CD14-positive monocyte (primary cell): ENCODE measurements around the gene SNX11. TPM values are rescaled to one million over a fixed set of nuclear protein-coding genes. Genes with fewer than 3 reads are reported as not detected.
A peak's percentile ranks its signal among the peaks of the same experiment; 100 is the strongest.

Source experiments
- DNase-seq, 3 donors: peaks; one replicate each; pipeline ENCODE4 v3.0.0-alpha.2; 2011 to 2022
- H2AFZ ChIP-seq: 2 replicates; pipeline ENCODE4 v1.6.0; 2012; ENCODE audit warnings: mild to moderate bottlenecking, low read depth, low read length, inconsistent platforms; ENCODE audit not compliant: insufficient read depth, poor library complexity, severe bottlenecking
- H3K27ac ChIP-seq, 2 donors: 1 replicate in 1 of 2; 2 replicates in 1 of 2; pipeline ENCODE4 v1.5.1; 2012 to 2013; ENCODE audit warnings: low read length in 2 of 2, control low read depth in 1 of 2, inconsistent platforms in 1 of 2, low read depth in 1 of 2, mild to moderate bottlenecking in 1 of 2
- H3K27me3 ChIP-seq, 2 donors: one replicate each; pipeline versions ENCODE4 v1.6.0 to v1.6.1; 2011 to 2013; ENCODE audit warnings: low read length in 2 of 2; ENCODE audit not compliant: control insufficient read depth in 2 of 2, insufficient read depth in 2 of 2
- H3K36me3 ChIP-seq, 2 donors: replicated peaks in 1 of 2; 1 replicate in 1 of 2; 2 replicates in 1 of 2; pipeline versions ENCODE4 v1.5.1 to v1.6.1; 2012 to 2013; ENCODE audit warnings: low read length in 2 of 2, control low read depth in 1 of 2, inconsistent platforms in 1 of 2, mild to moderate bottlenecking in 1 of 2; ENCODE audit not compliant: insufficient read depth in 2 of 2, control insufficient read depth in 1 of 2
- H3K4me1 ChIP-seq, 2 donors: 1 replicate in 1 of 2; 2 replicates in 1 of 2; pipeline versions ENCODE4 v1.5.1 to v1.6.1; 2012 to 2013; ENCODE audit warnings: low read length in 2 of 2, control low read depth in 1 of 2, inconsistent platforms in 1 of 2, mild to moderate bottlenecking in 1 of 2, moderate library complexity in 1 of 2; ENCODE audit not compliant: insufficient read depth in 2 of 2, control insufficient read depth in 1 of 2
- H3K4me2 ChIP-seq: replicated peaks from 2 replicates; pipeline ENCODE3; 2012; ENCODE audit warnings: low read length, moderate library complexity, mild to moderate bottlenecking; ENCODE audit not compliant: poor library complexity, severe bottlenecking; ENCODE audit errors: extremely low read depth
- H3K4me3 ChIP-seq, 3 experiments: fragments of 200-600 bp in 1 of 3; sonication (generic) in 1 of 3; replicated peaks in 1 of 3; 1 replicate in 2 of 3; 2 replicates in 1 of 3; pipeline ENCODE4 v1.5.1; 2011 to 2013; ENCODE audit warnings: low read length in 3 of 3, mild to moderate bottlenecking in 3 of 3, control low read depth in 2 of 3, low read depth in 2 of 3, inconsistent platforms in 1 of 3, moderate library complexity in 1 of 3
- H3K79me2 ChIP-seq: 2 replicates; pipeline ENCODE4 v1.6.0; 2012; ENCODE audit warnings: mild to moderate bottlenecking, control low read depth, inconsistent platforms, low read length, moderate library complexity; ENCODE audit not compliant: insufficient read depth
- H3K9ac ChIP-seq: 2 replicates; pipeline ENCODE4 v1.6.0; 2017; ENCODE audit warnings: low read length, mild to moderate bottlenecking; ENCODE audit not compliant: insufficient read depth, poor library complexity, severe bottlenecking
- H3K9me3 ChIP-seq, 2 donors: replicated peaks in 1 of 2; 1 replicate in 1 of 2; 2 replicates in 1 of 2; pipeline versions ENCODE4 v1.5.1 to v1.6.1; 2012 to 2013; ENCODE audit warnings: low read length in 2 of 2, control low read depth in 1 of 2; ENCODE audit not compliant: control insufficient read depth in 1 of 2, insufficient read depth in 1 of 2
- H4K20me1 ChIP-seq: 2 replicates; pipeline ENCODE4 v1.6.0; 2012; ENCODE audit warnings: mild to moderate bottlenecking, low read length, control low read depth, moderate library complexity; ENCODE audit not compliant: insufficient read depth
- H3K27ac Mint-ChIP-seq, 7 donors: one replicate each; pipeline ENCODE4 v1.8.0; 2020; ENCODE audit warnings: mild to moderate bottlenecking in 7 of 7, mixed read lengths in 7 of 7, moderate library complexity in 6 of 7, inconsistent platforms in 2 of 7
- H3K27me3 Mint-ChIP-seq, 3 donors: one replicate each; pipeline ENCODE4 v1.8.0; 2021 to 2022; ENCODE audit warnings: low read depth in 3 of 3, mild to moderate bottlenecking in 3 of 3, mixed read lengths in 3 of 3, moderate library complexity in 3 of 3, inconsistent platforms in 1 of 3
- H3K36me3 Mint-ChIP-seq, 2 donors: one replicate each; pipeline ENCODE4 v1.8.0; 2020; ENCODE audit warnings: mixed read lengths in 2 of 2, inconsistent platforms in 1 of 2, mild to moderate bottlenecking in 1 of 2
- H3K4me1 Mint-ChIP-seq: one replicate; pipeline ENCODE4 v1.8.0; 2020; ENCODE audit warnings: mild to moderate bottlenecking, mixed read lengths
- H3K4me3 Mint-ChIP-seq, 2 donors: one replicate each; pipeline ENCODE4 v1.8.0; 2020; ENCODE audit warnings: mild to moderate bottlenecking in 2 of 2, mixed read lengths in 2 of 2, moderate library complexity in 1 of 2
- H3K9me3 Mint-ChIP-seq, 7 donors: one replicate each; pipeline ENCODE4 v1.8.0; 2020 to 2022; ENCODE audit warnings: mixed read lengths in 7 of 7, mild to moderate bottlenecking in 6 of 7, moderate library complexity in 6 of 7, inconsistent platforms in 2 of 7
- CTCF ChIP-seq: fragments of 200-600 bp; IDR thresholded peaks from one replicate; pipeline ENCODE4 v1.8.0; 2022; ENCODE audit warnings: antibody characterized with exemption, mild to moderate bottlenecking
- WGBS: methylation state at CpG from one replicate; pipeline ENCODE4 v1.1.5; 2013; ENCODE audit warnings: missing lambda C conversion rate; ENCODE audit not compliant: insufficient coverage; 5-methylcytosine and 5-hydroxymethylcytosine counted together
- intact Hi-C, 2 donors: fragments of 100-400 bp; cut with micrococcal nuclease; formaldehyde crosslinking; loops; one replicate each; pipeline versions ENCODE4 v1.15.0 to v1.15.1; 2023
- polyA plus RNA-seq, 3 donors: library from polyadenylated mRNA; depleted of rRNA in 1 of 3; unstranded in 2 of 3; stranded (reverse) in 1 of 3; fragments of 300-500 nt in 2 of 3; fragments of >200 nt in 1 of 3; fragmentation: Illumina TruSeq in 2 of 3; gene quantifications; 1 replicate in 2 of 3; 2 replicates in 1 of 3; pipeline ENCODE4 v1.2.3, GENCODE V29; 2012 to 2021

Gene SNX11
- polyA plus RNA-seq, 3 donors: 34.3 to 49.3 (median 48.4) TPM

- no peak overlapping the region for H3K4me3 ChIP-seq
- H4K20me1 ChIP-seq: peaks cover 46% of the 10 kb centered on the region
- H3K27me3 Mint-ChIP-seq: peaks cover 2 to 3% (median 3%) of the 10 kb centered on the region in 3 donors
- no peak overlapping the region for H3K27ac ChIP-seq
- no peak overlapping the region for H3K4me3 Mint-ChIP-seq
- no peaks in the 10 kb centered on the region for H3K9me3 ChIP-seq
- H3K27me3 ChIP-seq: no peaks in the 10 kb centered on the region
- WGBS: 88% methylated on average over 2 of the region's 9 CpGs
- H3K27ac Mint-ChIP-seq: peak overlapping the region in 2 of 7 donors; percentile 13 to 46
- no peak overlapping the region for H2AFZ ChIP-seq
- no peak for TF ChIP-seq CTCF
- H3K36me3 Mint-ChIP-seq: peaks cover 59 to 63% of the 10 kb centered on the region in 2 donors
- H3K9me3 Mint-ChIP-seq: no peaks in the 10 kb centered on the region
- H3K79me2 ChIP-seq: peaks cover 3% of the 10 kb centered on the region
- no peak overlapping the region for H3K4me2 ChIP-seq
- intact Hi-C loops: loop anchor here in 1 of 2 donors (5.0 kb wide), 1 partner anchor 99 kb away; no protein-coding TSS in a partner anchor
- H3K36me3 ChIP-seq: peaks cover 51 to 63% of the 10 kb centered on the region in 2 donors
- no peak overlapping the region for H3K9ac ChIP-seq
- no peak for DNase-seq
- H3K4me1 ChIP-seq: no peaks in the 10 kb centered on the region
- no peaks in the 10 kb centered on the region for H3K4me1 Mint-ChIP-seq
These were observed 18.4 kb downstream of the SNX11 start for GRCh38 chr17:48125829-48126531.

- no peak overlapping the region for H3K27ac ChIP-seq
- no peaks in the 10 kb centered on the region for H3K9me3 ChIP-seq
- no peaks in the 10 kb centered on the region for H3K9me3 Mint-ChIP-seq
- H3K79me2 ChIP-seq: peaks cover 3% of the 10 kb centered on the region
- no peak for DNase-seq
- peak overlapping the region in 2 of 7 donors; percentile 4 to 19 for H3K27ac Mint-ChIP-seq
- no peak overlapping the region for H3K4me2 ChIP-seq
- H3K27me3 ChIP-seq: no peaks in the 10 kb centered on the region
- H3K4me1 ChIP-seq: no peaks in the 10 kb centered on the region
- peaks cover 54 to 58% of the 10 kb centered on the region in 2 donors for H3K36me3 Mint-ChIP-seq
- no peak overlapping the region for H3K9ac ChIP-seq
- no peak overlapping the region for H3K4me3 ChIP-seq
- peaks cover 46 to 58% of the 10 kb centered on the region in 2 donors for H3K36me3 ChIP-seq
- H3K4me3 Mint-ChIP-seq: no peak overlapping the region
- no peak overlapping the region for H2AFZ ChIP-seq
- 96% methylated on average over 7 of the region's 7 CpGs for WGBS
- intact Hi-C loops: loop anchor here in 1 of 2 donors (5.0 kb wide), 1 partner anchor 99 kb away; no protein-coding TSS in a partner anchor
- H3K27me3 Mint-ChIP-seq: peaks cover 2 to 3% (median 2%) of the 10 kb centered on the region in 3 donors
- peaks cover 41% of the 10 kb centered on the region for H4K20me1 ChIP-seq
- TF ChIP-seq CTCF: no peak
- H3K4me1 Mint-ChIP-seq: no peaks in the 10 kb centered on the region
These were observed 18.9 kb downstream of the SNX11 start for GRCh38 chr17:48126532-48126850.
